Endothelial cell of umbilical vein (primary cell): ENCODE results near the gene GPD1.

Experiments used
- EZH2 ChIP-seq: IDR thresholded peaks from 2 replicates; pipeline ENCODE4 v1.6.1; 2012; ENCODE audit warnings: borderline replicate concordance, low read depth, mild to moderate bottlenecking, moderate library complexity, low read length, inconsistent platforms; ENCODE audit not compliant: severe bottlenecking
- FOS ChIP-seq: IDR thresholded peaks from 2 replicates; pipeline ENCODE4 v1.6.1; 2011; ENCODE audit warnings: mild to moderate bottlenecking, low read length, moderate library complexity, borderline replicate concordance; ENCODE audit not compliant: insufficient read depth
- GATA2 ChIP-seq: IDR thresholded peaks from 2 replicates; pipeline ENCODE4 v1.7.0; 2011; ENCODE audit warnings: low read depth, mild to moderate bottlenecking, moderate library complexity, mixed read lengths, low read length; ENCODE audit not compliant: insufficient read length, insufficient read depth
- JUN ChIP-seq: IDR thresholded peaks from 2 replicates; pipeline ENCODE4 v1.6.1; 2011; ENCODE audit warnings: borderline replicate concordance, low read depth; ENCODE audit not compliant: insufficient read length, insufficient read depth
- MYC ChIP-seq: IDR thresholded peaks from one replicate; pipeline ENCODE4 v1.6.1; 2011; ENCODE audit warnings: mild to moderate bottlenecking, low read depth, low read length
- POLR2A ChIP-seq: IDR thresholded peaks from 2 replicates; pipeline ENCODE4 v1.6.1; 2012; ENCODE audit warnings: low read depth, mild to moderate bottlenecking, control low read depth, low read length
- POLR2AphosphoS5 ChIP-seq: IDR thresholded peaks from 2 replicates; pipeline ENCODE4 v1.6.1; 2012; ENCODE audit warnings: low read depth, mild to moderate bottlenecking, control low read depth, low read length, moderate library complexity; ENCODE audit not compliant: insufficient read depth
- TF ChIP-seq, protein P1 (sequence below), 2 donors: IDR thresholded peaks; 1 replicate in 1 of 2; 2 replicates in 1 of 2; pipeline ENCODE4 v1.5.1; 2011; ENCODE audit warnings: low read length in 2 of 2, mild to moderate bottlenecking in 2 of 2, moderate library complexity in 2 of 2, control low read depth in 1 of 2, inconsistent platforms in 1 of 2, low read depth in 1 of 2; ENCODE audit not compliant: insufficient read depth in 1 of 2; ENCODE audit errors: extremely low read depth in 1 of 2
- TF ChIP-seq, protein P2 (sequence below): IDR thresholded peaks from 2 replicates; pipeline ENCODE4 v1.6.1; 2011; ENCODE audit not compliant: insufficient read depth, insufficient read length

- TF ChIP-seq, protein P1, sequence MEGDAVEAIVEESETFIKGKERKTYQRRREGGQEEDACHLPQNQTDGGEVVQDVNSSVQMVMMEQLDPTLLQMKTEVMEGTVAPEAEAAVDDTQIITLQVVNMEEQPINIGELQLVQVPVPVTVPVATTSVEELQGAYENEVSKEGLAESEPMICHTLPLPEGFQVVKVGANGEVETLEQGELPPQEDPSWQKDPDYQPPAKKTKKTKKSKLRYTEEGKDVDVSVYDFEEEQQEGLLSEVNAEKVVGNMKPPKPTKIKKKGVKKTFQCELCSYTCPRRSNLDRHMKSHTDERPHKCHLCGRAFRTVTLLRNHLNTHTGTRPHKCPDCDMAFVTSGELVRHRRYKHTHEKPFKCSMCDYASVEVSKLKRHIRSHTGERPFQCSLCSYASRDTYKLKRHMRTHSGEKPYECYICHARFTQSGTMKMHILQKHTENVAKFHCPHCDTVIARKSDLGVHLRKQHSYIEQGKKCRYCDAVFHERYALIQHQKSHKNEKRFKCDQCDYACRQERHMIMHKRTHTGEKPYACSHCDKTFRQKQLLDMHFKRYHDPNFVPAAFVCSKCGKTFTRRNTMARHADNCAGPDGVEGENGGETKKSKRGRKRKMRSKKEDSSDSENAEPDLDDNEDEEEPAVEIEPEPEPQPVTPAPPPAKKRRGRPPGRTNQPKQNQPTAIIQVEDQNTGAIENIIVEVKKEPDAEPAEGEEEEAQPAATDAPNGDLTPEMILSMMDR (IDR thresholded peaks at IDR 0.05; ENCODE audit: extremely low read depth in 1 of 2, insufficient read depth in 1 of 2, low read depth in 1 of 2, low read length in 2 of 2) = no peak
- TF ChIP-seq GATA2 (no peak), POLR2A (no peak), JUN (no peak), EZH2 (no peak), MYC (no peak), POLR2AphosphoS5 (no peak), FOS (no peak)
- TF ChIP-seq, protein P2, sequence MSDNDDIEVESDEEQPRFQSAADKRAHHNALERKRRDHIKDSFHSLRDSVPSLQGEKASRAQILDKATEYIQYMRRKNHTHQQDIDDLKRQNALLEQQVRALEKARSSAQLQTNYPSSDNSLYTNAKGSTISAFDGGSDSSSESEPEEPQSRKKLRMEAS = no peak
These were observed 30.1 kb upstream of the GPD1 start for GRCh38 chr12:50073712-50074111.
